ENCODE measurements around the gene PPP1R1C. TPM values are rescaled to one million over a fixed set of nuclear protein-coding genes. Genes with fewer than 3 reads are reported as not detected.

PPP1R1C gene
- total RNA-seq, 1 experiment from 2014 or later = 4.0 TPM

GRCh38 chr2:181998041-181998835, 12.6 kb downstream of the PPP1R1C start:
- Histone ChIP-seq H3K56ac (ENCODE audit: insufficient read length, low read depth, low read length) (no peak overlapping the region), H2BK12ac (ENCODE audit: insufficient read length, low read depth, low read length) (no peak overlapping the region), H3K18ac (ENCODE audit: insufficient read length, low read depth, low read length) (no peak overlapping the region), H3K79me1 (ENCODE audit: insufficient read depth, low read depth, low read length, poor library complexity, severe bottlenecking) (no peaks in the 10 kb centered on the region), H2BK15ac (ENCODE audit: low read depth, low read length) (no peak overlapping the region), H2AFZ (ENCODE audit: low read length) (no peak overlapping the region), H2BK20ac (ENCODE audit: low read depth, low read length, poor library complexity, severe bottlenecking) (no peak overlapping the region), H2BK5ac (ENCODE audit: insufficient read length, low read length) (no peak overlapping the region), H3K4me1 (ENCODE audit: insufficient read depth, low read length) (no peaks in the 10 kb centered on the region), H3K14ac (ENCODE audit: insufficient read depth, low read length) (no peak overlapping the region), H2BK120ac (ENCODE audit: low read depth, low read length, poor library complexity, severe bottlenecking) (no peak overlapping the region), H3K23me2 (ENCODE audit: insufficient read length, low read depth, low read length, poor library complexity, severe bottlenecking) (no peaks in the 10 kb centered on the region), H3K23ac (ENCODE audit: insufficient read length, low read depth, low read length) (no peak overlapping the region), H3K27me3 (ENCODE audit: insufficient read depth, low read length) (no peaks in the 10 kb centered on the region), H4K8ac (replicated peaks; ENCODE audit: insufficient read length, low read depth, low read length) (no peak overlapping the region), H3K27ac (ENCODE audit: insufficient read length, low read depth, low read length) (no peak overlapping the region), H4K5ac (ENCODE audit: insufficient read length, low read depth, low read length) (no peak overlapping the region), H3K9ac (ENCODE audit: extremely low read depth, insufficient read length, low read length) (no peak overlapping the region), H4K91ac (ENCODE audit: insufficient read length, low read depth, low read length) (no peak overlapping the region), H4K20me1 (ENCODE audit: control insufficient read depth, insufficient read depth, insufficient read length) (no peaks in the 10 kb centered on the region), H3K9me3 (ENCODE audit: control insufficient read depth, low read depth, low read length) (no peaks in the 10 kb centered on the region), H3K79me2 (ENCODE audit: insufficient read depth, low read length) (no peaks in the 10 kb centered on the region), H3T11ph (ENCODE audit: low read length) (no peak overlapping the region), H2AK5ac (ENCODE audit: insufficient read length, low read length) (no peak overlapping the region), H3K4ac (ENCODE audit: low read depth, low read length) (no peak overlapping the region), H3K4me2 (ENCODE audit: insufficient read depth, insufficient read length, low read length) (no peak overlapping the region)
- Mint-ChIP-seq H3K4me3 (no peak overlapping the region), H3K27me3 (ENCODE audit: low read depth) (no peaks in the 10 kb centered on the region), H3K36me3 (ENCODE audit: insufficient read depth in 1 of 3, low read depth in 3 of 3) (no peaks in the 10 kb centered on the region), H3K27ac (no peak overlapping the region), H3K9me3 (no peaks in the 10 kb centered on the region), H3K4me1 (no peaks in the 10 kb centered on the region)
- DNase-seq = no peak
- TF ChIP-seq CTCF (conservative IDR thresholded peaks at IDR 0.05) = no peak
- no CpG with 5 or more reads among the region's 8 CpGs for WGBS (ENCODE audit: extremely low coverage, insufficient read length, low lambda C conversion rate)
